SK-N-MC (cell line): Measurements from ENCODE around the gene HSF2.
A peak's percentile ranks its signal among the peaks of the same experiment; 100 is the strongest.

Experiments
- DNase-seq: peaks from one replicate; pipeline ENCODE4 v3.0.0-alpha.2; 2011; ENCODE audit warnings: low read depth, low spot score
- H3K27ac ChIP-seq: fragments of 200-600 bp; sonication (generic); 2 replicates; pipeline ENCODE4 v1.5.1; 2016; ENCODE audit warnings: mixed run types
- H3K36me3 ChIP-seq: fragments of 200-600 bp; sonication (generic); 2 replicates; pipeline ENCODE4 v1.6.1; 2017; ENCODE audit warnings: antibody characterized with exemption, low read length, mixed read lengths; ENCODE audit not compliant: insufficient read depth
- H3K4me3 ChIP-seq: fragments of 200-600 bp; sonication (generic); 2 replicates; pipeline ENCODE4 v1.5.1; 2016
- H3K9ac ChIP-seq: fragments of 200-600 bp; sonication (generic); 2 replicates; pipeline ENCODE4 v1.8.0; 2017; ENCODE audit warnings: mixed run types, mixed read lengths; ENCODE audit not compliant: insufficient read length
- H3K9me3 ChIP-seq: fragments of 200-600 bp; sonication (generic); 2 replicates; pipeline ENCODE4 v1.6.1; 2017; ENCODE audit warnings: low read depth, mild to moderate bottlenecking, antibody characterized with exemption, low read length, moderate library complexity, mixed read lengths
- EZH2 ChIP-seq: fragments of 200-600 bp; sonication (generic); IDR thresholded peaks from one replicate; pipeline ENCODE4 v1.6.1; 2017; ENCODE audit warnings: antibody characterized with exemption
- FOXP2 ChIP-seq: optimal IDR thresholded peaks from 2 replicates; pipeline ENCODE3; 2011; ENCODE audit warnings: mild to moderate bottlenecking, moderate library complexity; ENCODE audit not compliant: insufficient read depth; ENCODE audit errors: extremely low read length, control extremely low read depth
- POLR2AphosphoS5 ChIP-seq: IDR thresholded peaks from 2 replicates; pipeline ENCODE4 v1.6.1; 2012; ENCODE audit warnings: mild to moderate bottlenecking, low read depth, low read length, borderline replicate concordance

Gene HSF2

DNA sequence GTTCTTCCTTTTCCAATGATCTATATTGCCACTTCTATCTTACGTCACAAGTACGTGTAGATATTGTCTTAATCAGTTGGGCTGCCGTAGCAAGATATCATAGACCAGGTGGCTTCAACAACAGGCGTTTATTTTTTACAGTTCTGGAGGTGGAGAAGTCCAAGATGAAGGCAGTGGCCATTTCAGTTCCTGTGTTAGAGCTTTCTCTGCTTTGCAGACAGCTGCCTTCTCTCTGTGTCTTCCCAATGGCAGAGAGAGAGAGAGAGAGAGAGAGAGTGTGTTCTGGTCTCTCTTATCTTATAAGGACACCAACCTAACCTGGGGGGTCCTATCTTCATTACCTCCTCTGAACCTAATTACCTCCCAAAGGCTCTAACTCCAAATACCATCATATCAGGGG lies 8.3 kb downstream of the HSF2 start:
- Histone ChIP-seq H3K36me3 (peaks cover 71% of the 10 kb centered on the region), H3K9me3 (0 out of 2 replicates have a peak, but pooled peaks cover 6% of the 10 kb centered on the region), H3K4me3 (no peak overlapping the region), H3K9ac (no peak overlapping the region), H3K27ac (peak overlapping the region; percentile 83; the same call in 1 of the 2 replicates)
- no peak for TF ChIP-seq EZH2
- TF ChIP-seq POLR2AphosphoS5 = no peak
- TF ChIP-seq FOXP2 = no peak
- DNase-seq = no peak

- H3K36me3 ChIP-seq = peaks cover 71% of the 10 kb centered on the region
- peak overlapping the region; percentile 5; the same call in 1 of the 2 replicates for H3K4me3 ChIP-seq
- DNase-seq = no peak
- H3K9ac ChIP-seq = no peak overlapping the region
- no peak for TF ChIP-seq FOXP2
- TF ChIP-seq POLR2AphosphoS5 = no peak
- no peak for TF ChIP-seq EZH2
- 0 out of 2 replicates have a peak, but pooled peaks cover 6% of the 10 kb centered on the region for H3K9me3 ChIP-seq
- peak overlapping the region; percentile 83 for H3K27ac ChIP-seq
Measured at GRCh38 chr6:122408240-122408639, 8.8 kb downstream of the HSF2 start.

GRCh38 chr6:122408702-122409458 lies 9.4 kb downstream of the HSF2 start:
- Histone ChIP-seq H3K36me3 (peaks cover 72% of the 10 kb centered on the region), H3K9me3 (0 out of 2 replicates have a peak, but pooled peaks cover 6% of the 10 kb centered on the region), H3K4me3 (peak overlapping the region; percentile 5; the same call in 1 of the 2 replicates), H3K9ac (no peak overlapping the region), H3K27ac (peak overlapping the region; percentile 83)
- no peak for DNase-seq
- no peak for TF ChIP-seq POLR2AphosphoS5
- TF ChIP-seq EZH2 = no peak
- TF ChIP-seq FOXP2 = no peak

- TF ChIP-seq FOXP2 = no peak
- TF ChIP-seq POLR2AphosphoS5 = no peak
- no peak for TF ChIP-seq EZH2
- no peak for DNase-seq
- H3K27ac ChIP-seq = no peak overlapping the region
- 0 out of 2 replicates have a peak, but pooled peaks cover 6% of the 10 kb centered on the region for H3K9me3 ChIP-seq
- H3K4me3 ChIP-seq = no peak overlapping the region
- no peak overlapping the region for H3K9ac ChIP-seq
- H3K36me3 ChIP-seq = peaks cover 78% of the 10 kb centered on the region
Measured at GRCh38 chr6:122412001-122412400, 12.5 kb downstream of the HSF2 start.

- DNase-seq = no peak
- Histone ChIP-seq H3K27ac (no peak overlapping the region), H3K9me3 (no peaks in the 10 kb centered on the region), H3K4me3 (no peak overlapping the region), H3K36me3 (peaks cover 90% of the 10 kb centered on the region), H3K9ac (no peak overlapping the region)
- TF ChIP-seq FOXP2 (no peak), EZH2 (no peak), POLR2AphosphoS5 (no peak)
Measured at GRCh38 chr6:122416825-122417224, 17.4 kb downstream of the HSF2 start.

DNA sequence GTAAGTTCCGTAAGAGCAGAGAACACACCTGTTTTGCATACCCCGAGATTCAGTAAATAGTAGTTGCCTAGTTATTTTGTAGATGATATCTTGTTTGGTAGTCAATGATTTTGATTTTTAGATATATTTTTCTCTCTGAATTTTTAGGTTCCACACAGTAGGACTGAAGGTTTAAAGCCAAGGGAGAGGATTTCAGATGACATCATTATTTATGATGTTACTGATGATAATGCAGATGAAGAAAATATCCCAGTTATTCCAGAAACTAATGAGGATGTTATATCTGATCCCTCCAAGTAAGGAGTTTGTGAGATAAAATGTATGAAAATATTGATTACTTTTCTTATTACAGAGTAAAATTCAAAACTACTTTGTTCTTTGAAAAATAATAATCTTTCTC lies 22.6 kb downstream of the HSF2 start:
- no peak overlapping the region for H3K27ac ChIP-seq
- H3K9me3 ChIP-seq = no peaks in the 10 kb centered on the region
- no peak overlapping the region for H3K9ac ChIP-seq
- H3K4me3 ChIP-seq = no peak overlapping the region
- no peak for TF ChIP-seq EZH2
- DNase-seq = no peak
- peaks cover 90% of the 10 kb centered on the region for H3K36me3 ChIP-seq

GRCh38 chr6:122422614-122423267 lies 23.3 kb downstream of the HSF2 start:
- DNase-seq = no peak
- TF ChIP-seq EZH2 (no peak), POLR2AphosphoS5 (no peak), FOXP2 (no peak)
- Histone ChIP-seq H3K4me3 (no peak overlapping the region), H3K36me3 (peaks cover 89% of the 10 kb centered on the region), H3K27ac (no peak overlapping the region), H3K9me3 (no peaks in the 10 kb centered on the region), H3K9ac (no peak overlapping the region)

GRCh38 chr6:122423734-122424133 lies 24.3 kb downstream of the HSF2 start:
- no peaks in the 10 kb centered on the region for H3K9me3 ChIP-seq
- no peak overlapping the region for H3K9ac ChIP-seq
- no peak for TF ChIP-seq EZH2
- TF ChIP-seq POLR2AphosphoS5 = no peak
- TF ChIP-seq FOXP2 = no peak
- no peak for DNase-seq
- peaks cover 89% of the 10 kb centered on the region for H3K36me3 ChIP-seq
- no peak overlapping the region for H3K4me3 ChIP-seq
- H3K27ac ChIP-seq = no peak overlapping the region
